ENCODE results near the gene C1S.

DNA sequence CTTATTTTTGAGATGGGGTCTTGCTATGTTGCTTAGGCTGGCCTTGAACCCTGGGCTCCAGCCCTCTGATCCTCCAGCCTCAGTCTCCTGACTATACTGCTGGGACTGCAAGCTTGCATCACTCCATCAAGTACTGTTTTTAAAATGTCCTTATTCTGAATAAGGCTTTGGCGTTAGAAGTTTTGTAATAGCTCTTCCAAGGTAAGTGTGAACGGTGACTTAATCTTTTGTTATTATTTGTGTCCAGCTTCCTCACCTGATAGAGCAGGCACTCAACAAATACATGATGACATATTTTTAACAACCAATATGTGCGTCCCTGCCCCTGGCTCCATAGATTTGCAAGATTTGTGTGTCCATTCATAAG, 47.1 kb downstream of the C1S start:
- TF ChIP-seq CTCF (IDR thresholded peaks at IDR 0.05), result no peak
- no peak for TF ChIP-seq ZFX (IDR thresholded peaks at IDR 0.05; ENCODE audit: borderline replicate concordance)

Data from 22Rv1 (cell line).